Measurements from ENCODE around the gene FGD2. TPM values are rescaled to one million over a fixed set of nuclear protein-coding genes. Genes with fewer than 3 reads are reported as not detected.

The FGD2 gene
- total and polyA plus RNA-seq, 2 of the 4 experiments (the other 2 are of a cell fraction) = 0.07 TPM; not detected in 1

- H3K4ac ChIP-seq (ENCODE audit: low read depth, low read length) = no peak overlapping the region
- TF ChIP-seq CTCF (conservative IDR thresholded peaks at IDR 0.05; ENCODE audit: low read depth, low read length) = no peak
- TF ChIP-seq MAZ (IDR thresholded peaks at IDR 0.05; ENCODE audit: borderline replicate concordance, low read depth, low read length) = no peak
- TF ChIP-seq NFE2L2 (IDR thresholded peaks at IDR 0.05; ENCODE audit: low read depth, low read length) = no peak
- TF ChIP-seq FOS (IDR thresholded peaks at IDR 0.05; ENCODE audit: low read depth, low read length) = no peak
- TF ChIP-seq USF2 (IDR thresholded peaks at IDR 0.05; ENCODE audit: low read depth, low read length) = no peak
- no peak for TF ChIP-seq ELK1 (IDR thresholded peaks at IDR 0.05; ENCODE audit: borderline replicate concordance, low read depth, low read length)
- TF ChIP-seq RCOR1 (IDR thresholded peaks at IDR 0.05; ENCODE audit: insufficient replicate concordance, low read length) = no peak
- TF ChIP-seq RFX5 (IDR thresholded peaks at IDR 0.05; ENCODE audit: low read depth, low read length) = no peak
- TF ChIP-seq MAFK (IDR thresholded peaks at IDR 0.05; ENCODE audit: low read depth, low read length) = no peak
- TF ChIP-seq CEBPB (IDR thresholded peaks at IDR 0.05; ENCODE audit: low read depth, low read length) = no peak
- no peak for TF ChIP-seq BHLHE40 (IDR thresholded peaks at IDR 0.05; ENCODE audit: low read depth, low read length)
- TF ChIP-seq SMC3 (IDR thresholded peaks at IDR 0.05; ENCODE audit: low read depth, low read length) = no peak
- TF ChIP-seq CHD1 (IDR thresholded peaks at IDR 0.05; ENCODE audit: low read depth, low read length) = no peak
- no peak for TF ChIP-seq RAD21 (IDR thresholded peaks at IDR 0.05; ENCODE audit: low read length)
- TF ChIP-seq MXI1 (IDR thresholded peaks at IDR 0.05; ENCODE audit: borderline replicate concordance, low read depth, low read length) = no peak
- no peak for TF ChIP-seq POLR2A (IDR thresholded peaks at IDR 0.05; ENCODE audit: low read depth, low read length)
- dilution Hi-C loops (cut with HindIII; ENCODE audit: low sequenced_read_pairs, unreplicated experiment) = no loop called here
- DNase-seq (no peak), ATAC-seq (ENCODE audit: low read depth) (no peak)
- H4K5ac ChIP-seq (ENCODE audit: low read depth, low read length) = no peak overlapping the region
- no peak overlapping the region for H3K14ac ChIP-seq (replicated peaks; ENCODE audit: low read depth, low read length)
- no TSS peak for BruUV-seq (replicated peaks)
- H3K4me3 ChIP-seq (ENCODE audit: insufficient read depth, low read depth, low read length) = no peak overlapping the region
- H3K9ac ChIP-seq (ENCODE audit: low read depth, low read length) = no peak overlapping the region
- no peaks in the 10 kb centered on the region for H3K4me1 ChIP-seq (ENCODE audit: control insufficient read depth, insufficient read depth, low read length)
- no peak overlapping the region for H4K91ac ChIP-seq (ENCODE audit: insufficient read depth, low read depth, low read length)
- no peak overlapping the region for H2AK5ac ChIP-seq (ENCODE audit: low read depth, low read length)
- H2BK120ac ChIP-seq (ENCODE audit: low read depth, low read length) = no peak overlapping the region
- H2AK9ac ChIP-seq (replicated peaks; ENCODE audit: low read depth, low read length, poor library complexity) = no peak overlapping the region
- no peak overlapping the region for H2BK20ac ChIP-seq (ENCODE audit: low read depth, low read length)
- ChIA-PET POLR2A (ENCODE audit: unreplicated experiment) (no interaction called here), CTCF (no interaction called here)
- H2BK15ac ChIP-seq (ENCODE audit: low read depth, low read length) = no peak overlapping the region
- in situ Hi-C loops (cut with MboI; ENCODE audit: low sequenced_read_pairs) = no loop called here
- peaks cover 40% of the 10 kb centered on the region for H4K20me1 ChIP-seq (ENCODE audit: insufficient read depth, low read length)
- H4K8ac ChIP-seq (ENCODE audit: low read depth in 2 of 2, low read length in 2 of 2) = no peak overlapping the region
- no peak overlapping the region for H3K18ac ChIP-seq (ENCODE audit: low read depth, low read length)
- H3K56ac ChIP-seq (ENCODE audit: extremely low read depth, insufficient read depth, low read length) = no peak overlapping the region
- no peak overlapping the region for H3K27ac ChIP-seq (ENCODE audit: insufficient read depth, low read length)
- H3K4me2 ChIP-seq (ENCODE audit: low read depth, low read length) = no peak overlapping the region
- WGBS, 2 experiments (ENCODE audit: extremely low coverage in 2 of 2, insufficient read length in 1 of 2) = no CpG with 5 or more reads among the region's 4 CpGs
- no peaks in the 10 kb centered on the region for H3K27me3 ChIP-seq (ENCODE audit: control insufficient read depth, insufficient read depth, low read length)
- no peak overlapping the region for H2AFZ ChIP-seq (replicated peaks; ENCODE audit: low read length, poor library complexity)
- H3K9me1 ChIP-seq (ENCODE audit: insufficient read depth, low read length) = no peaks in the 10 kb centered on the region; the same call in 1 of the 2 replicates
- H3K36me3 ChIP-seq (ENCODE audit: control insufficient read depth, insufficient read depth, low read length) = peaks cover 94% of the 10 kb centered on the region
- no peaks in the 10 kb centered on the region for H3K9me3 ChIP-seq (ENCODE audit: control insufficient read depth, insufficient read depth, low read length)
- H3K23ac ChIP-seq (ENCODE audit: low read depth, low read length) = no peak overlapping the region
- intact Hi-C loops (cut with micrococcal nuclease) = no loop called here
- peaks cover 65 to 68% of the 10 kb centered on the region in 2 experiments for H3K79me1 ChIP-seq (ENCODE audit: low read depth in 1 of 2, low read length in 2 of 2)
- H2BK5ac ChIP-seq (ENCODE audit: low read depth, low read length, poor library complexity, severe bottlenecking) = no peak overlapping the region
These were observed 31.8 kb upstream of the FGD2 start for GRCh38 chr6:36973647-36974046.
